Fibroblast of gingiva (primary cell): ENCODE measurements around the gene ADA.

ENCODE experiments used
- DNase-seq: peaks from one replicate; pipeline ENCODE4 v3.0.0-alpha.2; 2011; ENCODE audit warnings: low read depth

The ADA gene

DNA sequence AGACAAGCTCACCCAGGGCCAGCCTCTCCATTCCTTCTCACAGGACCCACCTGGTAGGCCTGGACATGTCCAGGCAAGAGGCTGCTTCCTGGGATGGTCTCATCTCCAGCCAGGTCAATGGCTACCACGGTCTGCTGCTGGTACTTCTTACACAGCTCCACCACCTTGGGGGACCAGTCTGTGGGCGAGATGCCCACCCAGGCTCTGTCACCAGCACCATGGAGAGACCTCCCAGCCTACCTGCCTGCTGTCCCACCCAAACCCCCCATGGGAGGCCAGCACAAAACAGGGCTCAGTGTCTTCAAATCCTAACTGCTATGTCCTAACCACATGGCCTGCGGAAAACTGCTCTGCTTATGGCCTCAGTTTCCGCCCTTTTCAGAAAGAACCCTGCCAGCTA is 27.3 kb downstream of the ADA start:
- DNase-seq = no peak

- no peak for DNase-seq
Measured at GRCh38 chr20:44622501-44623270, 28.8 kb downstream of the ADA start.

DNA sequence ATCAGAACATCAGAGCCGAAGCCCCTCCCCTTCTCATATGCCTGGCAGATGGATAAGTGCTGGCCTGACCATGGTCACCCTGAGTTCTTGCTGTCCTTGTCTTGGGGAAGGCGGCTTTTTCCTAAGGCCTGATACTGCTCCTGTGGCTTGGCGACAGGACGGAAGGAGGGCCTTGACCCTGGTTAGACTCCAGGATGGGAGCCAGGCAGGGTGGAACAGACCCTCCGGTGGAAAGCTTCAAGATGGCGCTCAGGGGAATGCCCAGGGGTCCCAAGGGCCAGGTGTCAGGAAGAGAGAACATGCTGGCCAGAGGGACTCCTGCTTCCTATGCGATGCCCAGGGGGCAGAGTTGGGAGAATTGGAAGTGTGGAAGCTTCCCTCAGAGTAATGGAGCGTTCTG is 29.6 kb downstream of the ADA start:
- no peak for DNase-seq

DNA sequence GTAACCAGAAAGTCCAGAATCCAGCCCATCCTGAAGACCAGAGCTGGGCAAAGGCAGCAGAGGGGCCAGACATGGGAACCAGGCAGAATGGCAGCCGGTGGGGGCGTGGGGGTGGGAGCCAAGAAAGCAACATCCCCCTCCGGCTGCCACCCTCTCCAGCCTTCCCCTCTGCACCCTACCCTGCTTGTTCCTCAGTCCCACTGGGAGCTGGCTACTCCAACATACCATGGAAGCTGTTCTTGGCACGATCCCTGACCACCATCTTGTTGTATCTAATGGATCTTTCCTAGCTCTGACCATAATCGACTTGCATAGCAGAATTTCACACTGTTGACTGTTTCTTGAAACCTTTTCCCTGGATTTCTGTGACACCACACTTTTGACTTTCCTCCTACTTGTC is 30.2 kb downstream of the ADA start:
- DNase-seq = no peak

DNA sequence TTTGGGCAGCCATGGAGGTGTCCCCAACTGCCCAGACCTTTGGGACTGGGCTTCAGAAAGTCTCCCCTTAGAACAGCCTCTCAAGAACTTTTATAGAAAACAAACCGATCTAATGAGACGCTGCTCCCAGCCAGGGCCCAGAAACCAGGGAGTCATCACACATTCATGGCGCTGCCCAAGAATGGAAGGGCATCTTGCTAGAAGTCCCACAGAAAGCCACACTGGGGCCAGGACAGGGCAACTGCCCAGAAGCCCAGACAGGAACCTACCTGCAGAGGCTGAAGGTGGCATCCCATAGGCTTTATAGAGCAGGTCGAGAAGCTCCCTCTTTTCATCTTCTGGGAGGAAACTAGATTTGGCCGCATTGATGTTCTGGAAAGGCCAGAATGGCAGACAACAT is 31.5 kb downstream of the ADA start:
- no peak for DNase-seq

DNA sequence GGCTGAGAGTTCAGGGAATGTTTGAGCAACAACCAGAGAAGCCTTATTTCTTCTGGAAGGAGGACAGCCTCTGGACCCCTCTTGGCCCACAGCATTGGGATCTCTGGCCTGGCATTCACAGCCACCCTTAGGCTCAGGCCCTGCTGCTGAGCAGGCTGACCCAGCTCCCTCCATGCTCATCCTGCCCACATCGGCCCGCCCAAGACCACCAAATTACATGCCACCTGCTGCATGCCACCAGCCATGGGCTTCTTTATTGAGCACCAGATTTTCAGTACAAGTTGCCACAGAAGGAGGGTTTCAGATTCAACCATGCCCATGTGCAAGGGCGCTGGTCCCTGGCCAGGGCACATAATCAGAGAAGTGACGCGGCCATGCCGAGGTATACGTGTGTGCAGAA is 32.2 kb downstream of the ADA start:
- no peak for DNase-seq

DNA sequence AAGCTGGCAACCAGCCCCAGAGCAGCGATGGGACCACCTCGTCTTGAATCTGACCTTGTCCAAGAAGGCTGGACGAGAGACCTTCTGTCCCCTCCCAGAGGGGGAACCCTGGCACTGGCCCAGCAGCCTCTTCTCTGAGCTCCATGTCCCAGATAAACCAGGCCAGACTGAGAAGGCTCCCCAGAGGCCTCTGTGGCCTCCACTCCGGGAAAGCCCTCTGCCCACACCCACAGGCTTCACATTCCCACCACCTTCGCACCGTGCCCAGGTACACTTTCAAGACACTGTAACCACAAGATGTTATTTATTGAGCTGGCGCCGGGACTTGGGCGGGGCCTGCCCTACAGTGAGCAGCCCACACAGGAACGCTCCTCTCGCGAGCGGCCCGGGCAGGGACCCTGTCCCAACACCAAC is 33.2 kb downstream of the ADA start:
- no peak for DNase-seq

DNA sequence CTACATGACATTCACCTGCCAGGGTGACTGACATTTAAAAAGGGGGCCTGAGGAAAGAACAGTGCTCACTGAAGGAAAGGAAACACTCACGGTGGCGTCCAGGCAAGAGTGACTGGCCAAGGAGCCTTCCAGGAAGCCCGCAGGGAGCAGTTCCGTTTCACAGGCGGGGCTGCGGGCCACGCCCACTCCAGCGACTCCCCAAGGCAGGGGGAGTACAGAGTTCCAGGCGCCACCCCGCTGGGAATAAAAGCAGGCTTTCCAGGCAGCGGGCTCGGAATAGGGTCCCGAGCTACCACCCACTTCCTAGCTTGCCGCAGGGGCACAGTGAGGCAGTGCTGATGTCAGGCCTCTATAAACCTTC is 34.9 kb downstream of the ADA start:
- DNase-seq = no peak

- no peak for DNase-seq
Measured at GRCh38 chr20:44615876-44616603, 35.5 kb downstream of the ADA start.

DNA sequence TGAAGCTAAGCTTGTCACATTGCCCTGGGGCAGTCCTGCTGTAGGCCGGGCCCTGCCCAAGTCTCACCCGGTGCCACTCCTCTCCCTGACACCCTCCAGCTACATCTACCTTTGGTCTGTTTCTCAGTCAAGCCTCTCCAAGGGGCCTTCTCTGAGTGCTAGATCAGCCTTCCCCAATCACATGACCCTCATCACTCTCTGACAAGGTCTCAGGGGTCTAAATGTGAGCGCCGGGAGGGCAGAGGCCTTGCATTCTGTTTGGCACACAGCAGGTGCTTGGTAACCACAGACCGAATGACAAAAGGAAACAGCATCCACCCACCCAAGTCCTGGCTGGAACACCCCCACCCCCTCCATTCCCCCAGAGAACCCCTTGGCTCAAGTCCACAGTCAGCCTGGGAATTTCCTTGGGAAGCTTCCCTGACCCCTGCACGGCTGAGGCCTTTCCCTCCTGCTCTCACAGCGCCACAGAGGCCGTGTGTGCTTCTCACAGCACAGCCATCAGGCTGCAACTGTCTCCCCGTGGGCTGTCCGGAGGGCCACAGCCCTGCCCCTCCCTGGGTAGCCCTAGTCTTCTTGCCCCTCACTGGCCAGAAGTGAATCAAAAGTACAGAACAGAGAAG is 36.2 kb downstream of the ADA start:
- no peak for DNase-seq

GRCh38 chr20:44614525-44614924 is 37.0 kb downstream of the ADA start:
- DNase-seq = no peak

GRCh38 chr20:44613575-44613974 is 37.9 kb downstream of the ADA start:
- DNase-seq = no peak

DNA sequence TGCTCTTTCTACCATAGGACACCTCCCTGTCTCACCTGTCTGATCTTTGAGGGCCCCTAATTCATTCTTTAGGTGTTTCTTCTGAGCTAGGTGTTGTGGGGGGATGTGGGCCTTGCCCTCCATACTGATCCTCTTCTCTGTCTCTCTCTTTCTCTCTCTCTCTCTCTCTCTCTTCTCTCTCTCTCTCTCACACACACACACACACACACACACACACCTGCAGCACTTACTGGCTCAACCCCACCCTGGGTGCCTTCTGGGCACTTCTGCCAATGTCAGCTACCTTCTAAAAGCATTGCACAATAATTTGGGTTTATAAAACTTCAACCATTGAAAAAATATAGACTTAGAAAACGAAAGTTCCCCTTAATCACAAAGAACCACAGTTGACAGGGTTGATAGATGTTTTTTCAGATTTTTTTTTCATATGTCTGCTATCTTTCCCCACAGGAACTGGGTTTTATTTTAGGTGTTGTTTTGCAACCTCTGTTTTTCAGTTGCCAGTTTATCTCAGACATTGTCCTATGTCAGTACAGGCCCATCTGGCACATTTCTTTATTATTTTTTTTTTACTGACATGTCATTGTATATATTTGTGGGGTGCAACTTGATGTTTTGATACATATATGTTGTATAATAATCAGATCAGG is 41.1 kb downstream of the ADA start:
- DNase-seq = no peak

DNA sequence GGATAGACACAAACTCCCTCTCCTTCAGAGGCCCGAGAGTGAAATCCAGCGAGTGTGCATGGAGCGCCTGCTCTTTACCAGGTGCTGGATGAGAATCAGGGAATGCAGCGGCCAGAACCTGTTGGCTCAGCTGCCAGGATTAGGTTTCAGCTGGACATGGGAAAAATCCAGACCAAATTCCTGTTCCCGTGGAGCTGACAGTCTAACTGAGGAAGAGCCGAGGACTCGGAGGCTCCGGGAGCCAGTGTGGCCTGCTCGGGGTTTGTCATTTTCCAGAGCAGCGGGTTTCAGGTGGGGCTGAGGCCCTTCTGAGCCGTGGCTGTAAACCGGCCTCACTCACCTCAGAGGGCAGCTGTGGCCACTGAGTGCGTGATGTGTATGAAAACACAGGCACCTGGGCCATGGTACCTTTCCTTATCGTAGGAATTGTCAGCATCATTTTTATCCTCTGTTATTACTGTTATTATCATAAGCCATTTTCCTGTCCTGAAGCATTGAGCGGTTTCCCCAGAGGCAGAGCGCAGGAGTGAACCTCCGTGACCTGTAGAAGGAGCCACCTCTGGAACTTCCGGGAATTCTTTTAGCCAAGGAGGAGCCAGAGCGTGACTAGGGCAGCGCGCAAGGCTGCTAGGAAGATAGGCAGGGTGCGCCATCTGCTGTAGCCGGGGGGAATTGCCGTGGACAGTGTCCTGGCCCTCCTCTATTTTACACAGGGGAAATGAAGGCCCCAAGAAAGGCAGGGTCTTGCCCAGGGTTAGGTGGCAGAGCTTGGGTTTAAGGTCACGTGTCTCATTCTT is 41.8 kb downstream of the ADA start:
- peak; percentile 68 for DNase-seq

- DNase-seq = no peak
Measured at GRCh38 chr20:44609006-44609515, 42.4 kb downstream of the ADA start.

DNA sequence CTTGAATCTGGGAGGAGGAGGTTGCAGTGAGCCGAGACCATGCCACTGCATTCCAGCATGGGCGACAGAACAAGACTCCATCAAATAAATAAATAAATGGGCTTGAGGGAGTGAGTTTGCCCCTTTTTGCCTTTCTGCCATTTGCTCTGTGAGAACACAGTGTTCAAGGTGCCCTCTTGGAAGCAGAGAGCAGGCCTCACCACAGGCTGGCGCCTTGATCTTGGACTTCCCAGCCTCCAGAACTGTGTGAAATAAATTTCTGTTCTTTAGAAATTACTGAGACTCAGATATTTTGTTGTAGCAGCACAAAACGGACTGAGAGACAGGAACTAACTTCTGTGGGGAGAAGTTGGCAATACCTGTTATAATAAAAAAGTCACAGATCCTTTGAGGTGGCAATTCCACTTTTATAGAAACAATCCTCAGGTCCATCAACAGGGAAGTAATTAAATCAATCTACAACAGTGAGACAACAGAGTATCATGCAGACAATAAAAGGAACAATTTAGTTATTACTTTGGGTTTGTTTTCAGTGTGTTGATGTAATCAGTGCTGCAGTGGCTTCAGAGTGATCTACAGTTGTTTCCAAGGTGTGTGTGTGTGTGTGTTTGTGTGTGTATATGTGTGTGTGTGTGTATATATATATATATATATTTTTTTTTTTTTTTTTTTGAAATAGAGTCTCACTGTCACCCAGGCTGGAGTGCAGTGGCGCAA is 44.6 kb downstream of the ADA start:
- DNase-seq = no peak

DNA sequence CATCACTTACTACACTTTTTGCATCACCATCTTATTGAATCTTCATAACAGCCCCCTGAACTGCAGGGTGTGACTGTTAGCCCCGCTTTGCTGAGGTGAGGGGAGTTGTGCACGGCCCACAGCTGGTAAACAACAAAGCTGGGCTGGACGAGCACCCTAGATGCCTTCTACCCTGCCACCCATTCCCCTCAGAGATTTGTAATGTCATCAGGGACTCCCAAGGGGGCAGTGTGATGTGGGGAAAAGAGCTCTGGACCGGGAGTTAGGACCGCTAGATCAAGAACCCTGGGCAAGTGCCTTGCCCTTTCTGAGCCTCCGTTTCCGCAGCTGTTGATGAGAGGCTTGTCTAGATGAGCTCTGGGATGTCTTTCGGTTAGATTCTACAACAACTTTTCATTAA is 48.2 kb downstream of the ADA start:
- DNase-seq = no peak

- DNase-seq = peak; percentile 91
Measured at GRCh38 chr20:44601801-44602204, 49.7 kb downstream of the ADA start.

DNA sequence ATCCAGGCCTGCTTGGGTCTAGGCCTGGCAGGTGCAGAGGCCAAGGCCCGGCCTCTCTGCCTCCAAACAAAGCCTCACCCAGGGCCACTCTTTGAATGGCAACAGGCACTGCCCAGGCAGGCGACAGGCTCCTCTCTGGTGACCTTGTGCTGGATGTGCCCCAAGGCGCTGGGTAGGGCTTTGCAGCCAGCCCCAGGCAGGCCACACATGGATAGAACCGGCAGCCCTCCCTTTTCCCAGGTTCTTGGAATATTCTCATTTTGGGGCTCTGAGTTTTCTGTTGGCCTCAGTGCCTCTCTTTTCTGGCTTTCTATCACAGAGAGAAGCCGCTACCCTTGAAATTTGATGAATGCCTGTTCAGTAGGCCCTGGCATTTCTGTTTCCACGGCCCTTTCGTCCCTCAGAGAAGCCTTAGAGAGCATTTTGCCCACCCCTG is 50.2 kb downstream of the ADA start:
- DNase-seq = no peak

- DNase-seq = peak; percentile 45
Measured at GRCh38 chr20:44600758-44601201, 50.7 kb downstream of the ADA start.

DNA sequence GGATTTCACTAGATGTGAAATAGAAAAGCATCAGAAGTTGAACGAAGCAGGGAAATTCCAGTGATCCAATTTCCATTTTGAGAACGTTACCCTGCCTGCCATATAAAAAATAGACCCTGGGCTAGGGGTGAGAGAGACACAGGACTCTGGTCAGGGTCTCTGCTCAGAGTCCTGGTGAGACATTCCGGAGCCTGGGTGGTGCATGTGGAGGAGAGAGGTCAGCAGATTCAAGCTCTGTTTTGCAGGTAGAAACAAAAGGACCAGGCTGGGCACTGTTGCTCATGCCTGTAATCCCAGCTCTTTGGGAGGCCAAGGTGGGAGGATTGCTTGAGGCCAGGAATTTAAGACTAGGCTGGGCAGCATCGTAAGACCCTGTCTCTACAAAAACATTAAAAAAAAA is 51.2 kb downstream of the ADA start:
- no peak for DNase-seq
